Measurements from ENCODE around the gene PROSER2. TPM values are rescaled to one million over a fixed set of nuclear protein-coding genes. Genes with fewer than 3 reads are reported as not detected.

PROSER2 gene
- total and polyA plus RNA-seq, 2 of the 13 experiments (the other 11 are each of a cell fraction or from before 2014, with no cell fraction given): 6.9 to 7.7 TPM

DNA sequence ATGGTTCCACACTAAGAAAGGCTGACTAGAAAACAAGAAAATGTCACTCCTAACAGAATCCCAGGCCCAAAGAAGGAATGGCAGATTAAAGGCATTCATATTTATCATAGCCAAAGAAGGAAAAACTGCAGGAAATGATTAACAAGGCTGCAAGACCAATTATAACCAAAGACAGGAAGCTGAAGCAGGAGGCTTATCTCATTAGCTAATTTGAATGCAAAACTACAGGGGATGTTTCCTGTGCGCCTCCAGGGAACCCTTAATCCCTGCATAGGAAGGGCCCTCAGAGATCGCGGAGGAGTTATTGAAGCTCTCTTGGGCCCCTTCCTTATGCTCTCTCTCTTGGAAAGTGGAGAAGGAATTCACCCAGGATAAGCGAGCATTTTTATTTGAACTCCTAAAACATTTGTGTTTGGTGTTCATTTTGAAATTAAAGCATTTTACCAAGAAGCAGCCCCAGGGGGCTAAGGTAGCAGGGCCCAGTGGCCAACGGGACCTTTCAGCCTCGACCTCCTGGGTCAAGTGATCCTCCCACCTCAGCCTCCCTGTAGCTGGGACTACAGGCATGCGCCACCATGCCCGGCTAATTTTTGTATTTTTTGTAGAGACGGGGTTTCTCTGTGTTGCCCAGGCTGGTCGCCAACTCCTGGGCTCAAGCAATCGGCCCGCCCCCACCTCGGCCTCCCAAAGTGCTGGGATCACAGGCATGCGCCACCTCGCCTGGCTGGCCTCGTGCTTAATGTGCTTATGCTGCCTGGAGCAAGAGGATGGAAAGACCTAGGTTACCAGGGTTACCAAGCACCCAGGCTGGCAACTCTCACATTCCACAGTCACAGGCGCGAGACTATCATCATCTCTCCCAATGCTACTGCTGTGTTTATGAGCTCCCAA, 24.1 kb upstream of the PROSER2 start:
- Histone ChIP-seq H4K20me1 (ENCODE audit: insufficient read depth, low read length) (no peaks in the 10 kb centered on the region), H3K27ac (ENCODE audit: extremely low read length, insufficient read depth, low read length) (no peak overlapping the region), H3K4me1 (ENCODE audit: insufficient read depth, low read length) (peaks cover 51% of the 10 kb centered on the region), H3K4me3 (replicated peaks in 1 of 3; ENCODE audit: insufficient read depth in 1 of 3, low read depth in 2 of 3, low read length in 3 of 3) (no peak overlapping the region), H3K27me3 (ENCODE audit: control insufficient read depth in 1 of 2, insufficient read depth in 2 of 2, low read length in 2 of 2) (peaks cover 0 to 2% of the 10 kb centered on the region in 2 experiments; a peak in 1 of 5 replicates), H3K4me2 (ENCODE audit: low read depth, low read length) (no peak overlapping the region), H3K9ac (ENCODE audit: insufficient read depth, low read depth, low read length) (no peak overlapping the region), H3K36me3 (replicated peaks in 1 of 2; ENCODE audit: control insufficient read depth in 1 of 2, insufficient read depth in 2 of 2, low read length in 2 of 2) (no peaks in the 10 kb centered on the region), H3K9me3 (ENCODE audit: low read length) (no peaks in the 10 kb centered on the region), H3K79me2 (ENCODE audit: insufficient read depth, low read length) (no peaks in the 10 kb centered on the region), H2AFZ (ENCODE audit: low read length) (no peak overlapping the region)
- DNase-seq (ENCODE audit: low spot score) (no peak), ATAC-seq (no peak), FAIRE-seq (no peak)
- POLR2A ChIA-PET: interaction anchor here (1.5 kb wide), 1 partner anchor 32 kb away, joined by 4 read pairs; no protein-coding TSS in a partner anchor
- in situ Hi-C loops (cut with HindIII; ENCODE audit: extremely low pct_ligation_motif_present, low pct_unique_long_range_greater_than_20kb): no loop called here
- intact Hi-C loops (cut with micrococcal nuclease; ENCODE audit: unreplicated experiment): no loop called here
- TF ChIP-seq SRSF9 (IDR thresholded peaks at IDR 0.05; ENCODE audit: borderline replicate concordance, insufficient read depth, low read depth, low read length, poor library complexity, severe bottlenecking): no peak
- peak; percentile 76; the same call in 1 of the 2 replicates for TF ChIP-seq ZNF770 (CRISPR knock-in tag; IDR thresholded peaks at IDR 0.05)
- CTCF ChIA-PET (ENCODE audit: low intra/inter-chr PET ratio, low total read pairs): no interaction called here
- no TSS peak for BruUV-seq (replicated peaks)
- 82% methylated on average over 17 of the region's 18 CpGs for WGBS (ENCODE audit: low lambda C conversion rate)

DNA sequence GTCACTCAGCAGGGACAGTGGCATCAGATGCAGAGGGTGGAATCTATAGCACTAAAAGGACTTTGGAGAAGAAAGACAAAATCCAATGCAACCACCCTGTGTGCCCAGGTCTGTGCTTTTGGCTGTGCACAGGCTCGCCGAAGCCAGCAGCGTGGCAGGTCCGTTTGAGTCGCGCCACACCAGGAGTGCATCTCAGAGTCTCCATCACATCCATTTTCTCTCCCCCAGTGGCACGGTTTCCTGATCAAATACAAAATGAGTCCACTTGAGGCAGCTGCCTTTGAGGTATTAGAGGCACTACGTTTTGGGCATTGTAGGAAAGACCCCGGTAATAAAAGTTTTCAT, 23.4 kb upstream of the PROSER2 start:
- in situ Hi-C loops (cut with HindIII; ENCODE audit: extremely low pct_ligation_motif_present, low pct_unique_long_range_greater_than_20kb): no loop called here
- Histone ChIP-seq H2AFZ (ENCODE audit: low read length) (no peak overlapping the region), H3K9me3 (ENCODE audit: low read length) (no peaks in the 10 kb centered on the region), H3K4me1 (ENCODE audit: insufficient read depth, low read length) (peaks cover 45% of the 10 kb centered on the region), H3K27me3 (ENCODE audit: control insufficient read depth in 1 of 2, insufficient read depth in 2 of 2, low read length in 2 of 2) (peaks cover 2 to 4% of the 10 kb centered on the region in 2 experiments; a peak in 2 of 5 replicates), H3K9ac (ENCODE audit: insufficient read depth, low read depth, low read length) (no peak overlapping the region), H4K20me1 (ENCODE audit: insufficient read depth, low read length) (no peaks in the 10 kb centered on the region), H3K4me3 (replicated peaks in 1 of 3; ENCODE audit: insufficient read depth in 1 of 3, low read depth in 2 of 3, low read length in 3 of 3) (no peak overlapping the region), H3K4me2 (ENCODE audit: low read depth, low read length) (no peak overlapping the region), H3K27ac (ENCODE audit: extremely low read length, insufficient read depth, low read length) (no peak overlapping the region), H3K36me3 (replicated peaks in 1 of 2; ENCODE audit: control insufficient read depth in 1 of 2, insufficient read depth in 2 of 2, low read length in 2 of 2) (no peaks in the 10 kb centered on the region), H3K79me2 (ENCODE audit: insufficient read depth, low read length) (no peaks in the 10 kb centered on the region)
- no TSS peak for BruUV-seq (replicated peaks)
- intact Hi-C loops (cut with micrococcal nuclease; ENCODE audit: unreplicated experiment): no loop called here
- 78% methylated on average over 9 of the region's 9 CpGs for WGBS (ENCODE audit: low lambda C conversion rate)
- no peak for FAIRE-seq
- no peak for DNase-seq (ENCODE audit: low spot score)
- ATAC-seq: no peak
- ChIA-PET POLR2A (no interaction called here), CTCF (ENCODE audit: low intra/inter-chr PET ratio, low total read pairs) (no interaction called here)
- TF ChIP-seq MBD4 (IDR thresholded peaks at IDR 0.05; ENCODE audit: borderline replicate concordance, low read length) (no peak), MBNL3 (CRISPR knock-in tag; conservative IDR thresholded peaks at IDR 0.05) (no peak), ZNF101 (CRISPR knock-in tag; IDR thresholded peaks at IDR 0.05; ENCODE audit: borderline replicate concordance, low read depth) (no peak), RNF219 (CRISPR knock-in tag; IDR thresholded peaks at IDR 0.05) (no peak), ZNF780A (CRISPR knock-in tag; IDR thresholded peaks at IDR 0.05) (no peak), CTCF (CRISPR knock-in tag; IDR thresholded peaks at IDR 0.05) (no peak), ZNF34 (CRISPR knock-in tag; IDR thresholded peaks at IDR 0.05; ENCODE audit: borderline replicate concordance) (no peak), ZBTB42 (CRISPR knock-in tag; IDR thresholded peaks at IDR 0.05) (no peak)

Data from HepG2 (cell line).